GM23248 (cell line): ENCODE data around the gene SCN1B.

Experiments
- EZH2 ChIP-seq: fragments of 200-600 bp; sonication (generic); IDR thresholded peaks from 2 replicates; pipeline ENCODE4 v1.6.1; 2018; ENCODE audit warnings: antibody characterized with exemption, mild to moderate bottlenecking; ENCODE audit not compliant: insufficient read depth, poor library complexity, severe bottlenecking
- EZH2phosphoT487 ChIP-seq: fragments of 200-600 bp; sonication (generic); IDR thresholded peaks from 2 replicates; pipeline ENCODE4 v1.6.1; 2018; ENCODE audit warnings: antibody characterized with exemption, moderate library complexity, mild to moderate bottlenecking, low read depth; ENCODE audit not compliant: insufficient read depth

- TF ChIP-seq EZH2: no peak
- TF ChIP-seq EZH2phosphoT487: no peak
These were observed 2.2 kb upstream of the SCN1B start for GRCh38 chr19:35027851-35028599.
